ENCODE results near the gene PPIL1.
"Not testable (repeated sequence)": the region's sequence is repeated elsewhere in the genome, so short reads cannot be mapped to it uniquely, and the experiment has no call there.

The PPIL1 gene

DNA sequence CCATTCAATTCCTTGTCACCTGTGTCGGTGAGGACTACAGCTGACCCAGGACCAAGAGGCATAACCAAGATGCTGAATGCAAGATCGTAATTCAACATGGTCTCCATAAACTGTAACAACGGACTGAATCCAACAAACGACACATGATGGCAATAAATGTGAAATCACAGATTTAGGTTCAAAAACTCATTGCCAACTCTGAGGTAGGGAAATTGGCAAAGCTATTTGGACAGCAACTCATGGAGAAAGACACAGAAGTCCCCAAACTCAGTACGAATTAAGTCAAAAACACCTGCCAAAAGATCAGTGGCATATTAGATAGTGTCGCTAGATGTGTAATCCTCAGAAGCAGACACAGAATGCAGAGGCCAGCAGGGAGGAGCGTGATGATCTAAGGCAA is 60.4 kb downstream of the PPIL1 start:
- DNase-seq: no peak

GRCh38 chr6:36813526-36813925 is 61.1 kb downstream of the PPIL1 start:
- DNase-seq: no peak

GRCh38 chr6:36813047-36813446 is 61.6 kb downstream of the PPIL1 start:
- not testable (repeated sequence) for DNase-seq

GRCh38 chr6:36809941-36810803 is 64.4 kb downstream of the PPIL1 start:
- DNase-seq: no peak

GRCh38 chr6:36809156-36809555 is 65.4 kb downstream of the PPIL1 start:
- DNase-seq: no peak

GRCh38 chr6:36808634-36809033 is 66.0 kb downstream of the PPIL1 start:
- no peak for DNase-seq

DNA sequence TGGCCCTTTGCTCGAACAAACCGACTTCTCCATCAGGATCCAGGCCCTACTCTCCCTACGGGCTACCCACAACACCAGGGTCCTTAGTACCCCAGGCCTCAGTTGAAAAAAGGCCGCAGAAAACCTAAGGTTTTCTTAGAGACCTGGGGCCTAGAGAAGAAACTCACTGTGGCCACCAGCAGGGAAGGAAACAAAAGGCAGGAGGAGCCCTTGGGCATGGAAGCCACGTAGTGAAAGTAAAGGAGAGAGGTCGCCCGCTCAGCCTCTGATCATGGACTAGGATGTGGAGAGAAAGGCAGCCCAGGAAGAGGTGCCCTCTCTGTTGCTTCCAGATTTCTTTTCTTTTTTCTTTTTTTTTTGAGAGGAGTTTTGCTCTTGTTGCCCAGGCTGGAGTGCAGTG is 66.9 kb downstream of the PPIL1 start:
- no peak for DNase-seq

DNA sequence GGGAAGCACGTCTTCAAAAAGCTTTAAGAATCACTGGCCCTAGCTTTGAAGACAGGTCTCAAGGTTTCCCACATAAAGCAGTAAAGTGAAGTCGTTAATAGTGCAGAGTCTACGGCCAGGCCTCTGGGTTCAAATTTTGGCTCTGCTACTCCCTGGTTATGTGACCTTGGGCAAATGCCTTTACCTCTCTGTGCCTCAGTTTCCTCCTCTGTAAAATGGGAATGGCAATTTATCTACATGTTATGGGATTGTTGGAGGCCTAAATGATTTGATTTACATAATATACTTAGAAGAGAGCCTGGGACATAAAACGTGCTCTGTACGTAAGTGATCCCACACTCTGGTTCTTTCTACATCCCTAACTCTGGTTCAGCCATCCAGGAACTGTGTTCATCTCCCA is 67.5 kb downstream of the PPIL1 start:
- DNase-seq: no peak

DNA sequence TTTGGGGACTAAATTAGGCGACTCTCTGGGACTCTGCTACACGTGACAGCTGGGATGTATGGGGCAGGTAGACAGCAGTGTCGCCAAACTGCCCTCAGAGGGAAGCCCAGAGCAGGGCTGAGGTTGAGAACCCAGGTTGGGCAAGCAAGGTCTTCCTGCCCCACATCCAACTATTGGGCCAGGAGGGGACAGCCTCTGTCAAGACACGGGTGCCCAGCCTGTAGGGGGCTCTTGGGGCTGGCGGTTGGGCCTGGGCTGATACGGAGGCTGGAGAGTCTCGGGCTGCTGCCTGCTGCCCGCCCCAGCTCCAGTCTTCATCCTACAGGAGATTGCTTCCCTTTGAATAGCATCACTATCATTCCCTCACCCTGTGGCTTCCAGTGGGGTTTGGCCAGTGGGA is 68.7 kb downstream of the PPIL1 start:
- DNase-seq: no peak

GRCh38 chr6:36805096-36805797 is 69.4 kb downstream of the PPIL1 start:
- DNase-seq: no peak

All from fibroblast of skin of back (primary cell).